ENCODE measurements around the gene NUBP2.

GRCh38 chr16:1734123-1734522 lies 48.6 kb upstream of the NUBP2 start:
- TF ChIP-seq, protein P1, sequence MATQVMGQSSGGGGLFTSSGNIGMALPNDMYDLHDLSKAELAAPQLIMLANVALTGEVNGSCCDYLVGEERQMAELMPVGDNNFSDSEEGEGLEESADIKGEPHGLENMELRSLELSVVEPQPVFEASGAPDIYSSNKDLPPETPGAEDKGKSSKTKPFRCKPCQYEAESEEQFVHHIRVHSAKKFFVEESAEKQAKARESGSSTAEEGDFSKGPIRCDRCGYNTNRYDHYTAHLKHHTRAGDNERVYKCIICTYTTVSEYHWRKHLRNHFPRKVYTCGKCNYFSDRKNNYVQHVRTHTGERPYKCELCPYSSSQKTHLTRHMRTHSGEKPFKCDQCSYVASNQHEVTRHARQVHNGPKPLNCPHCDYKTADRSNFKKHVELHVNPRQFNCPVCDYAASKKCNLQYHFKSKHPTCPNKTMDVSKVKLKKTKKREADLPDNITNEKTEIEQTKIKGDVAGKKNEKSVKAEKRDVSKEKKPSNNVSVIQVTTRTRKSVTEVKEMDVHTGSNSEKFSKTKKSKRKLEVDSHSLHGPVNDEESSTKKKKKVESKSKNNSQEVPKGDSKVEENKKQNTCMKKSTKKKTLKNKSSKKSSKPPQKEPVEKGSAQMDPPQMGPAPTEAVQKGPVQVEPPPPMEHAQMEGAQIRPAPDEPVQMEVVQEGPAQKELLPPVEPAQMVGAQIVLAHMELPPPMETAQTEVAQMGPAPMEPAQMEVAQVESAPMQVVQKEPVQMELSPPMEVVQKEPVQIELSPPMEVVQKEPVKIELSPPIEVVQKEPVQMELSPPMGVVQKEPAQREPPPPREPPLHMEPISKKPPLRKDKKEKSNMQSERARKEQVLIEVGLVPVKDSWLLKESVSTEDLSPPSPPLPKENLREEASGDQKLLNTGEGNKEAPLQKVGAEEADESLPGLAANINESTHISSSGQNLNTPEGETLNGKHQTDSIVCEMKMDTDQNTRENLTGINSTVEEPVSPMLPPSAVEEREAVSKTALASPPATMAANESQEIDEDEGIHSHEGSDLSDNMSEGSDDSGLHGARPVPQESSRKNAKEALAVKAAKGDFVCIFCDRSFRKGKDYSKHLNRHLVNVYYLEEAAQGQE (IDR thresholded peaks at IDR 0.05; ENCODE audit: insufficient read depth in 1 of 2, low read depth in 2 of 2, low read length in 2 of 2), result no peak
- no peak for TF ChIP-seq POLR2AphosphoS5 (IDR thresholded peaks at IDR 0.05; ENCODE audit: low read depth, low read length)

Data from PFSK-1 (cell line).